IMR-90 (cell line): ENCODE results near the gene GPR157. TPM values are rescaled to one million over a fixed set of nuclear protein-coding genes. Genes with fewer than 3 reads are reported as not detected.
A peak's percentile ranks its signal among the peaks of the same experiment; 100 is the strongest.

Experiments used
- ATAC-seq: fragments of 200-7000 bp; cut with Tn5 transposase; 2 replicates; pipeline ENCODE4 v1.9.1; 2020; ENCODE audit warnings: low read depth, mild to moderate bottlenecking, moderate library complexity
- BruUV-seq: library from RNA; stranded (reverse); fragments of 400-500 nt; replicated peaks from 2 replicates; lab custom pipeline; 2021; lab: Mats Ljungman, UMichigan
- CTCF ChIA-PET: fragments of 300-600 bp; formaldehyde crosslinking; extraction: SDS; loops from one replicate; lab custom pipeline; 2021; ENCODE audit warnings: antibody characterized with exemption; lab: Yijun Ruan, JAX
- POLR2A ChIA-PET: fragments of 300-600 bp; sonication (Branson Sonifier 250); formaldehyde crosslinking; loops from one replicate; lab custom pipeline; 2022; ENCODE audit warnings: antibody characterized with exemption; ENCODE audit not compliant: unreplicated experiment; lab: Charles Lee
- DNase-seq: peaks from one replicate; pipeline ENCODE4 v3.0.0; 2013
- H2AFZ ChIP-seq: replicated peaks from 2 replicates; pipeline ENCODE3; 2013; ENCODE audit warnings: low read length, mild to moderate bottlenecking; ENCODE audit not compliant: poor library complexity
- H2AK5ac ChIP-seq: 2 replicates; pipeline ENCODE4 v1.6.1; 2013; ENCODE audit warnings: low read depth, low read length, inconsistent platforms
- H2AK9ac ChIP-seq: replicated peaks from 2 replicates; pipeline ENCODE3; 2013; ENCODE audit warnings: mild to moderate bottlenecking, low read depth, low read length, moderate library complexity; ENCODE audit not compliant: poor library complexity
- H2BK120ac ChIP-seq: 2 replicates; pipeline ENCODE4 v1.6.1; 2013; ENCODE audit warnings: low read depth, low read length, inconsistent platforms
- H2BK15ac ChIP-seq: 3 replicates; pipeline ENCODE4 v1.6.1; 2013; ENCODE audit warnings: low read depth, low read length, inconsistent platforms
- H2BK20ac ChIP-seq: 2 replicates; pipeline ENCODE4 v1.6.1; 2013; ENCODE audit warnings: low read depth, mild to moderate bottlenecking, inconsistent platforms, low read length, moderate library complexity
- H2BK5ac ChIP-seq: 2 replicates; pipeline ENCODE4 v1.6.1; 2013; ENCODE audit warnings: mild to moderate bottlenecking, low read depth, low read length, inconsistent platforms; ENCODE audit not compliant: poor library complexity, severe bottlenecking
- H3K14ac ChIP-seq: replicated peaks from 2 replicates; pipeline ENCODE4 v1.6.1; 2013; ENCODE audit warnings: low read depth, low read length, inconsistent platforms
- H3K18ac ChIP-seq: 2 replicates; pipeline ENCODE4 v1.6.1; 2013; ENCODE audit warnings: low read depth, low read length, control low read depth
- H3K23ac ChIP-seq: 2 replicates; pipeline ENCODE4 v1.6.1; 2013; ENCODE audit warnings: low read depth, low read length, inconsistent platforms
- H3K27ac ChIP-seq: 2 replicates; pipeline ENCODE4 v1.5.1; 2013; ENCODE audit warnings: mild to moderate bottlenecking, control low read depth, low read length; ENCODE audit not compliant: insufficient read depth
- H3K27me3 ChIP-seq: 2 replicates; pipeline ENCODE4 v1.6.1; 2013; ENCODE audit warnings: low read length; ENCODE audit not compliant: control insufficient read depth, insufficient read depth
- H3K36me3 ChIP-seq: 2 replicates; pipeline ENCODE4 v1.6.1; 2013; ENCODE audit warnings: low read length, mixed read lengths; ENCODE audit not compliant: control insufficient read depth, insufficient read depth
- H3K4ac ChIP-seq: 2 replicates; pipeline ENCODE4 v1.6.1; 2013; ENCODE audit warnings: low read depth, low read length, inconsistent platforms
- H3K4me1 ChIP-seq: 2 replicates; pipeline ENCODE4 v1.6.1; 2013; ENCODE audit warnings: low read length, mixed read lengths; ENCODE audit not compliant: control insufficient read depth, insufficient read depth
- H3K4me2 ChIP-seq: 2 replicates; pipeline ENCODE4 v1.6.1; 2013; ENCODE audit warnings: low read depth, mild to moderate bottlenecking, control low read depth, low read length, moderate library complexity
- H3K4me3 ChIP-seq: 2 replicates; pipeline ENCODE4 v1.5.1; 2013; ENCODE audit warnings: low read depth, mild to moderate bottlenecking, control low read depth, low read length, moderate library complexity; ENCODE audit not compliant: insufficient read depth
- H3K56ac ChIP-seq: 2 replicates; pipeline ENCODE4 v1.6.1; 2013; ENCODE audit warnings: low read length, inconsistent platforms; ENCODE audit not compliant: insufficient read depth; ENCODE audit errors: extremely low read depth
- H3K79me1 ChIP-seq, 2 experiments: 2 replicates each; pipeline ENCODE4 v1.6.1; 2013; ENCODE audit warnings: low read length in 2 of 2, inconsistent platforms in 1 of 2, low read depth in 1 of 2
- H3K9ac ChIP-seq: 2 replicates; pipeline ENCODE4 v1.6.1; 2013; ENCODE audit warnings: low read depth, low read length, control low read depth
- H3K9me1 ChIP-seq: 2 replicates; pipeline ENCODE4 v1.6.1; 2013; ENCODE audit warnings: low read length, inconsistent platforms; ENCODE audit not compliant: insufficient read depth
- H3K9me3 ChIP-seq: 2 replicates; pipeline ENCODE4 v1.6.1; 2013; ENCODE audit warnings: low read length; ENCODE audit not compliant: control insufficient read depth, insufficient read depth
- H4K20me1 ChIP-seq: 2 replicates; pipeline ENCODE4 v1.6.1; 2013; ENCODE audit warnings: low read length, inconsistent platforms; ENCODE audit not compliant: insufficient read depth
- H4K5ac ChIP-seq: 2 replicates; pipeline ENCODE4 v1.6.1; 2013; ENCODE audit warnings: mild to moderate bottlenecking, low read depth, low read length, control low read depth
- H4K8ac ChIP-seq, 2 experiments: 2 replicates each; pipeline ENCODE4 v1.6.1; 2013; ENCODE audit warnings: low read depth in 2 of 2, low read length in 2 of 2, control low read depth in 1 of 2, inconsistent platforms in 1 of 2
- H4K91ac ChIP-seq: 2 replicates; pipeline ENCODE4 v1.6.1; 2013; ENCODE audit warnings: low read depth, low read length, inconsistent platforms; ENCODE audit not compliant: insufficient read depth
- CEBPB ChIP-seq: IDR thresholded peaks from 2 replicates; pipeline ENCODE4 v1.6.1; 2012; ENCODE audit warnings: low read depth, low read length, improper control_type of control experiment
- CHD1 ChIP-seq: IDR thresholded peaks from 2 replicates; pipeline ENCODE4 v1.6.1; 2012; ENCODE audit warnings: low read depth, low read length, improper control_type of control experiment
- FOS ChIP-seq: fragments of 150-350 bp; IDR thresholded peaks from 2 replicates; pipeline ENCODE4 v1.6.1; 2016; ENCODE audit warnings: low read depth, low read length
- MAZ ChIP-seq: IDR thresholded peaks from 2 replicates; pipeline ENCODE4 v1.6.1; 2012; ENCODE audit warnings: low read depth, mild to moderate bottlenecking, low read length, improper control_type of control experiment, moderate library complexity, borderline replicate concordance
- MXI1 ChIP-seq: IDR thresholded peaks from 2 replicates; pipeline ENCODE4 v1.6.1; 2012; ENCODE audit warnings: low read depth, mild to moderate bottlenecking, low read length, moderate library complexity, borderline replicate concordance
- NFE2L2 ChIP-seq: fragments of 150-350 bp; IDR thresholded peaks from 2 replicates; pipeline ENCODE4 v1.6.1; 2016; ENCODE audit warnings: low read depth, mild to moderate bottlenecking, low read length
- RAD21 ChIP-seq: IDR thresholded peaks from 2 replicates; pipeline ENCODE4 v1.6.1; 2012; ENCODE audit warnings: low read length, improper control_type of control experiment
- RCOR1 ChIP-seq: IDR thresholded peaks from 2 replicates; pipeline ENCODE4 v1.6.1; 2012; ENCODE audit warnings: mild to moderate bottlenecking, low read length, improper control_type of control experiment; ENCODE audit not compliant: insufficient replicate concordance
- RFX5 ChIP-seq: IDR thresholded peaks from 2 replicates; pipeline ENCODE4 v1.8.0; 2012; ENCODE audit warnings: low read depth, mild to moderate bottlenecking, low read length, moderate library complexity
- SMC3 ChIP-seq: fragments of 150-350 bp; IDR thresholded peaks from 2 replicates; pipeline ENCODE4 v1.6.1; 2016; ENCODE audit warnings: low read depth, mild to moderate bottlenecking, antibody characterized with exemption, low read length, moderate library complexity
- WGBS, 2 experiments: methylation state at CpG; one replicate each; pipeline versions ENCODE4 v1.1.5 to v1.1.7; 2013; ENCODE audit warnings: missing lambda C conversion rate in 2 of 2; ENCODE audit not compliant: insufficient read length in 1 of 2; ENCODE audit errors: extremely low coverage in 2 of 2; 5-methylcytosine and 5-hydroxymethylcytosine counted together
- dilution Hi-C: fragments of 300-500 bp; cut with HindIII; formaldehyde crosslinking; loops from one replicate; pipeline ENCODE4 v1.14.3; 2018; ENCODE audit warnings: low sequenced_read_pairs; ENCODE audit not compliant: unreplicated experiment
- in situ Hi-C: fragments of 300-500 bp; cut with MboI; formaldehyde crosslinking; loops from 3 replicates; pipeline ENCODE4 v1.14.3; 2019; ENCODE audit warnings: low sequenced_read_pairs, inconsistent platforms, mixed read lengths
- intact Hi-C: fragments of 100-400 bp; cut with micrococcal nuclease; formaldehyde crosslinking; loops from 2 replicates; pipeline ENCODE4 v1.10.0; 2022
- polyA plus RNA-seq, 3 experiments: library from polyadenylated mRNA; depleted of rRNA; stranded (reverse); fragments of >200 nt; gene quantifications; 2 replicates each; pipeline ENCODE4 v1.2.3, GENCODE V29; 2012; ENCODE audit warnings: low replicate concordance in 1 of 3
- total RNA-seq: library from RNA; depleted of rRNA; stranded (reverse); fragments of >200 nt; gene quantifications from 2 replicates; pipeline ENCODE4 v1.2.3, GENCODE V29; 2012
- TF ChIP-seq, protein P1 (sequence below): conservative IDR thresholded peaks from 2 replicates; pipeline ENCODE4 v1.5.1; 2012; ENCODE audit warnings: mild to moderate bottlenecking, low read depth, low read length, improper control_type of control experiment
- TF ChIP-seq, protein P2 (sequence below): fragments of 150-350 bp; IDR thresholded peaks from 2 replicates; pipeline ENCODE4 v1.6.1; 2016; ENCODE audit warnings: low read depth, mild to moderate bottlenecking, low read length, moderate library complexity, borderline replicate concordance

The GPR157 gene
- total and polyA plus RNA-seq, 2 of the 4 experiments (the other 2 are of a cell fraction): 1.8 to 2.7 TPM

DNA sequence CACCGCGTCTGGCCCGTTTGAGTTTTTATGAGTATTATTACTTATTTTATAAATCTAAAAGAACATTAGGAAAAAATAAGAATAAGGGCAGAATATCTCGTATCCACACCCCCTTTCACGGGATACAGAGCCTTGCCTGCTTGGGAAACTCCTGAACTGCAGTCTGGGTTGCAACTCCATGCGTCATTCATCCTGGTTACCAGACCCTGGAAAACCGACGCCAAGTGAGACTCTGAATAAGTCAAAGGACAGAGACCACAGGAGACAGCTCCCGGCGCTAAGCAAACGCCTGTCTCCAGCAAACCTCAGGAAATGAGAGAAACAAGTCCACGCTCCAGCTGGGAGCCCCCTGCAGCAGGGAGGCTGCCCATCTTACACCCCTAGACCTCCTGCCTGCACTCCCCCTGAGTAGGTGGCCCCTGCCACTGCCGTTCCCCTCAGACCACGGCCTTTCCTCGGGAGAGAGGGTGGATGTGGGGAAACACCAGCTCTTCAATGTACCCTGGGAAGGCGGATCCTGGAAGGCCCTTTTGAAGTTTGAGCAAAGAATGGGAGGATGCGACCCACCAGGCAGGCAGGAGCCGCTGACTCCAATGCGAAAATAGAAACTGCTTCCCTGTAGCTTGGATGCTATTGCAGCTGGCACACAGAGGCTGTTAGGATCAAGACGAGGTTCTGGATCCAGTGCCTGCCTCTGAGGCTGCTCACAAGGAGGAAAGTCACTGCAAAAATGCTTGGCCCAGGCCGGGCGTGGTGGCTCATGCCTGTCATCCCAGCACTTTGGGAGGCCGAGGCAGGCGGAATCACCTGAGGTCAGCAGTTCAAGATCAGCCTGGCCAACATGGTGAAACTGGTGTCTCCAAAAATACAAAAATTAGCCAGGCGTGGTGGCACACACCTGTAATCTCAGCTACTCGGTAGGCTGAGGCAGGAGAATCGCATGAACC is 37.7 kb upstream of the GPR157 start:
- Histone ChIP-seq H2BK120ac (peak overlapping the region; percentile 48), H3K36me3 (peaks cover 15% of the 10 kb centered on the region; the same call in 1 of the 2 replicates), H4K8ac (no peak overlapping the region), H2BK5ac (peak overlapping the region; percentile 9), H3K4me2 (peak overlapping the region; percentile 1), H2BK20ac (no peak overlapping the region), H3K9me3 (no peaks in the 10 kb centered on the region), H4K20me1 (peaks cover 90% of the 10 kb centered on the region), H3K27me3 (no peaks in the 10 kb centered on the region), H3K27ac (peak overlapping the region; percentile 30; the same call in 1 of the 2 replicates), H4K91ac (no peak overlapping the region), H3K14ac (no peak overlapping the region), H3K23ac (no peak overlapping the region), H3K4me1 (peaks cover 31% of the 10 kb centered on the region), H4K5ac (no peak overlapping the region), H3K18ac (no peak overlapping the region), H3K79me1 (peaks cover 16 to 84% of the 10 kb centered on the region in 2 experiments), H2BK15ac (no peak overlapping the region), H3K9ac (no peak overlapping the region), H3K4ac (peak overlapping the region; percentile 19), H3K9me1 (peaks cover 39% of the 10 kb centered on the region), H2AFZ (peak overlapping the region; percentile 58), H2AK9ac (peak overlapping the region; percentile 20), H2AK5ac (0 out of 2 replicates have a peak overlapping the region, but pooled peaks have one; percentile 27), H3K4me3 (no peak overlapping the region), H3K56ac (no peak overlapping the region)
- 78% methylated on average over 11 of the region's 27 CpGs; no CpG with 5 or more reads in 1 of the 2 experiments for WGBS, 2 experiments
- DNase-seq (peak; percentile 89), ATAC-seq (peak; percentile 5; the same call in 1 of the 2 replicates)
- dilution Hi-C loops (no loop called here), in situ Hi-C loops (no loop called here), intact Hi-C loops (no loop called here)
- POLR2A ChIA-PET: no interaction called here
- CTCF ChIA-PET: interaction anchor here (0.9 kb wide), 1 partner anchor 20 kb away, joined by 3 read pairs; no protein-coding TSS in a partner anchor
- no TSS peak for BruUV-seq
- TF ChIP-seq CHD1 (no peak), NFE2L2 (no peak), RAD21 (no peak), MAZ (no peak), FOS (0 out of 2 replicates have a peak, but pooled peaks have one; percentile 7), MXI1 (no peak), RFX5 (no peak), CEBPB (peak; percentile 72), SMC3 (no peak), RCOR1 (no peak)
- TF ChIP-seq, protein P1, sequence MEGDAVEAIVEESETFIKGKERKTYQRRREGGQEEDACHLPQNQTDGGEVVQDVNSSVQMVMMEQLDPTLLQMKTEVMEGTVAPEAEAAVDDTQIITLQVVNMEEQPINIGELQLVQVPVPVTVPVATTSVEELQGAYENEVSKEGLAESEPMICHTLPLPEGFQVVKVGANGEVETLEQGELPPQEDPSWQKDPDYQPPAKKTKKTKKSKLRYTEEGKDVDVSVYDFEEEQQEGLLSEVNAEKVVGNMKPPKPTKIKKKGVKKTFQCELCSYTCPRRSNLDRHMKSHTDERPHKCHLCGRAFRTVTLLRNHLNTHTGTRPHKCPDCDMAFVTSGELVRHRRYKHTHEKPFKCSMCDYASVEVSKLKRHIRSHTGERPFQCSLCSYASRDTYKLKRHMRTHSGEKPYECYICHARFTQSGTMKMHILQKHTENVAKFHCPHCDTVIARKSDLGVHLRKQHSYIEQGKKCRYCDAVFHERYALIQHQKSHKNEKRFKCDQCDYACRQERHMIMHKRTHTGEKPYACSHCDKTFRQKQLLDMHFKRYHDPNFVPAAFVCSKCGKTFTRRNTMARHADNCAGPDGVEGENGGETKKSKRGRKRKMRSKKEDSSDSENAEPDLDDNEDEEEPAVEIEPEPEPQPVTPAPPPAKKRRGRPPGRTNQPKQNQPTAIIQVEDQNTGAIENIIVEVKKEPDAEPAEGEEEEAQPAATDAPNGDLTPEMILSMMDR: no peak
- TF ChIP-seq, protein P2, sequence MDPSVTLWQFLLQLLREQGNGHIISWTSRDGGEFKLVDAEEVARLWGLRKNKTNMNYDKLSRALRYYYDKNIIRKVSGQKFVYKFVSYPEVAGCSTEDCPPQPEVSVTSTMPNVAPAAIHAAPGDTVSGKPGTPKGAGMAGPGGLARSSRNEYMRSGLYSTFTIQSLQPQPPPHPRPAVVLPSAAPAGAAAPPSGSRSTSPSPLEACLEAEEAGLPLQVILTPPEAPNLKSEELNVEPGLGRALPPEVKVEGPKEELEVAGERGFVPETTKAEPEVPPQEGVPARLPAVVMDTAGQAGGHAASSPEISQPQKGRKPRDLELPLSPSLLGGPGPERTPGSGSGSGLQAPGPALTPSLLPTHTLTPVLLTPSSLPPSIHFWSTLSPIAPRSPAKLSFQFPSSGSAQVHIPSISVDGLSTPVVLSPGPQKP: no peak
